Osteocyte (in vitro differentiated cells): ENCODE measurements around the gene NTF3. TPM values are rescaled to one million over a fixed set of nuclear protein-coding genes. Genes with fewer than 3 reads are reported as not detected.

Experiments
- DNase-seq: peaks from one replicate; pipeline ENCODE4 v3.0.0; 2021; ENCODE audit warnings: mixed read lengths; ENCODE audit not compliant: unreplicated experiment; ENCODE audit errors: extremely low spot score
- H3K27ac Mint-ChIP-seq: one replicate; pipeline ENCODE4 v1.8.0; 2021; ENCODE audit warnings: mild to moderate bottlenecking, mixed read lengths; ENCODE audit not compliant: unreplicated experiment
- H3K27me3 Mint-ChIP-seq: one replicate; pipeline ENCODE4 v1.8.0; 2021; ENCODE audit warnings: mixed read lengths; ENCODE audit not compliant: unreplicated experiment
- H3K36me3 Mint-ChIP-seq: one replicate; pipeline ENCODE4 v1.8.0; 2021; ENCODE audit warnings: mixed read lengths; ENCODE audit not compliant: unreplicated experiment
- H3K4me1 Mint-ChIP-seq: one replicate; pipeline ENCODE4 v1.8.0; 2021; ENCODE audit warnings: mixed read lengths; ENCODE audit not compliant: unreplicated experiment
- H3K4me3 Mint-ChIP-seq: one replicate; pipeline ENCODE4 v1.8.0; 2021; ENCODE audit warnings: mild to moderate bottlenecking, moderate library complexity, mixed read lengths; ENCODE audit not compliant: unreplicated experiment
- H3K9me3 Mint-ChIP-seq: one replicate; pipeline ENCODE4 v1.8.0; 2021; ENCODE audit warnings: mixed read lengths; ENCODE audit not compliant: unreplicated experiment
- CTCF ChIP-seq: fragments of 200-600 bp; sonication (generic); IDR thresholded peaks from 2 replicates; pipeline ENCODE4 v1.5.0; 2021; ENCODE audit warnings: antibody characterized with exemption, mild to moderate bottlenecking, moderate library complexity
- total RNA-seq: library from RNA; stranded (reverse); gene quantifications from 2 replicates; pipeline ENCODE4 v1.2.1, GENCODE V29; 2021

The NTF3 gene
- total RNA-seq, 1 donor from 2014 or later = 1.1 TPM

GRCh38 chr12:5438671-5439200 lies 6.8 kb downstream of the NTF3 start:
- H3K27me3 Mint-ChIP-seq = peaks cover 25% of the 10 kb centered on the region
- H3K4me1 Mint-ChIP-seq = peaks cover 2% of the 10 kb centered on the region
- no peaks in the 10 kb centered on the region for H3K36me3 Mint-ChIP-seq
- TF ChIP-seq CTCF = no peak
- H3K27ac Mint-ChIP-seq = no peak overlapping the region
- H3K9me3 Mint-ChIP-seq = peaks cover 3% of the 10 kb centered on the region
- no peak overlapping the region for H3K4me3 Mint-ChIP-seq
- DNase-seq = no peak

- Mint-ChIP-seq H3K36me3 (no peaks in the 10 kb centered on the region), H3K4me1 (peaks cover 2% of the 10 kb centered on the region)
Observed at GRCh38 chr12:5439371-5439771, 7.5 kb downstream of the NTF3 start.

GRCh38 chr12:5439788-5440300 lies 7.9 kb downstream of the NTF3 start:
- no peak for DNase-seq
- Mint-ChIP-seq H3K27ac (no peak overlapping the region), H3K4me1 (peaks cover 2% of the 10 kb centered on the region), H3K9me3 (peaks cover 3% of the 10 kb centered on the region), H3K4me3 (no peak overlapping the region), H3K27me3 (peaks cover 35% of the 10 kb centered on the region), H3K36me3 (no peaks in the 10 kb centered on the region)
- TF ChIP-seq CTCF = no peak

More at GRCh38 chr12:5439371-5439771, 7.5 kb downstream of the NTF3 start:
- no peak for DNase-seq
- Mint-ChIP-seq H3K9me3 (peaks cover 3% of the 10 kb centered on the region), H3K4me3 (no peak overlapping the region), H3K27me3 (peaks cover 30% of the 10 kb centered on the region), H3K27ac (no peak overlapping the region)
- TF ChIP-seq CTCF = no peak

GRCh38 chr12:5440978-5441377 lies 9.1 kb downstream of the NTF3 start:
- TF ChIP-seq CTCF = no peak
- no peaks in the 10 kb centered on the region for H3K36me3 Mint-ChIP-seq
- DNase-seq = no peak
- H3K27ac Mint-ChIP-seq = no peak overlapping the region
- peaks cover 41% of the 10 kb centered on the region for H3K27me3 Mint-ChIP-seq
- peaks cover 2% of the 10 kb centered on the region for H3K4me1 Mint-ChIP-seq
- H3K4me3 Mint-ChIP-seq = no peak overlapping the region
- H3K9me3 Mint-ChIP-seq = peaks cover 3% of the 10 kb centered on the region

- H3K36me3 Mint-ChIP-seq = no peaks in the 10 kb centered on the region
- H3K27me3 Mint-ChIP-seq = peaks cover 41% of the 10 kb centered on the region
- no peak for TF ChIP-seq CTCF
- DNase-seq = no peak
- peaks cover 2% of the 10 kb centered on the region for H3K4me1 Mint-ChIP-seq
- H3K9me3 Mint-ChIP-seq = peaks cover 3% of the 10 kb centered on the region
- no peak overlapping the region for H3K27ac Mint-ChIP-seq
- no peak overlapping the region for H3K4me3 Mint-ChIP-seq
Observed at GRCh38 chr12:5441497-5442236, 9.8 kb downstream of the NTF3 start.
